Liver (tissue), 9 donors: Measurements from ENCODE around the gene RHPN2. TPM values are rescaled to one million over a fixed set of nuclear protein-coding genes. Genes with fewer than 3 reads are reported as not detected.
"Not testable (repeated sequence)": the region's sequence is repeated elsewhere in the genome, so short reads cannot be mapped to it uniquely, and the experiment has no call there.

Source experiments
- DNase-seq: peaks from one replicate; pipeline ENCODE4 v3.0.0-alpha.2; 2017; ENCODE audit warnings: low spot score
- H3K27ac ChIP-seq, 2 donors: one replicate each; pipeline ENCODE4 v1.7.0; 2013; ENCODE audit warnings: inconsistent platforms in 2 of 2, low read length in 2 of 2, control low read depth in 1 of 2, low read depth in 1 of 2, mild to moderate bottlenecking in 1 of 2
- H3K27me3 ChIP-seq, 4 donors: one replicate each; pipeline versions ENCODE4 v1.6.1 to v1.7.0; 2013; ENCODE audit warnings: low read length in 3 of 4, inconsistent platforms in 1 of 4, mild to moderate bottlenecking in 1 of 4, moderate library complexity in 1 of 4; ENCODE audit not compliant: control insufficient read depth in 4 of 4, insufficient read depth in 4 of 4
- H3K36me3 ChIP-seq, 4 donors: one replicate each; pipeline versions ENCODE4 v1.6.1 to v1.7.0; 2013; ENCODE audit warnings: low read length in 3 of 4, mild to moderate bottlenecking in 3 of 4, low read depth in 1 of 4, moderate library complexity in 1 of 4; ENCODE audit not compliant: control insufficient read depth in 4 of 4, insufficient read depth in 3 of 4
- H3K4me1 ChIP-seq, 4 donors: one replicate each; pipeline versions ENCODE4 v1.6.1 to v1.7.0; 2013; ENCODE audit warnings: low read length in 3 of 4, mild to moderate bottlenecking in 3 of 4, moderate library complexity in 1 of 4; ENCODE audit not compliant: control insufficient read depth in 4 of 4, insufficient read depth in 4 of 4
- H3K4me3 ChIP-seq, 3 donors: one replicate each; pipeline versions ENCODE4 v1.6.1 to v1.7.0; 2013; ENCODE audit warnings: low read length in 3 of 3, control low read depth in 1 of 3, low read depth in 1 of 3, mild to moderate bottlenecking in 1 of 3
- H3K9ac ChIP-seq, 2 donors: one replicate each; pipeline ENCODE4 v1.7.0; 2013; ENCODE audit warnings: low read length in 2 of 2, mild to moderate bottlenecking in 2 of 2, moderate library complexity in 2 of 2, control low read depth in 1 of 2, low read depth in 1 of 2
- H3K9me3 ChIP-seq, 4 donors: one replicate each; pipeline versions ENCODE4 v1.6.1 to v1.7.0; 2013; ENCODE audit warnings: low read length in 3 of 4; ENCODE audit not compliant: control insufficient read depth in 4 of 4
- ATF3 ChIP-seq: IDR thresholded peaks from 2 replicates; pipeline ENCODE4 v1.6.1; 2016; ENCODE audit warnings: antibody characterized with exemption
- CTCF ChIP-seq: fragments of 150-350 bp; IDR thresholded peaks from 2 replicates; pipeline ENCODE4 v1.5.1; 2017; ENCODE audit warnings: improper control_type of control experiment, low read depth, low read length; ENCODE audit not compliant: missing input control
- EGR1 ChIP-seq, 2 donors: IDR thresholded peaks; 2 replicates each; pipeline ENCODE4 v1.6.1; 2016 to 2018; ENCODE audit warnings: antibody characterized with exemption in 2 of 2, low read depth in 2 of 2
- FOXA1 ChIP-seq: IDR thresholded peaks from 2 replicates; pipeline ENCODE4 v1.6.1; 2016; ENCODE audit warnings: antibody characterized with exemption
- GABPA ChIP-seq, 2 donors: IDR thresholded peaks in 1 of 2; conservative IDR thresholded peaks in 1 of 2; 2 replicates each; pipeline ENCODE4 v1.6.1; 2016; ENCODE audit warnings: antibody characterized with exemption in 2 of 2, mild to moderate bottlenecking in 1 of 2, moderate library complexity in 1 of 2
- HNF4A ChIP-seq, 2 donors: conservative IDR thresholded peaks; 2 replicates each; pipeline ENCODE4 v1.6.1; 2016; ENCODE audit warnings: antibody characterized with exemption in 2 of 2, mild to moderate bottlenecking in 2 of 2
- HNF4G ChIP-seq: IDR thresholded peaks from 2 replicates; pipeline ENCODE4 v1.6.1; 2016; ENCODE audit warnings: antibody characterized with exemption
- MAX ChIP-seq: IDR thresholded peaks from 2 replicates; pipeline ENCODE4 v1.6.1; 2016; ENCODE audit warnings: antibody characterized with exemption
- NR2F2 ChIP-seq: IDR thresholded peaks from 2 replicates; pipeline ENCODE4 v1.6.1; 2016; ENCODE audit warnings: antibody characterized with exemption
- RAD21 ChIP-seq, 2 donors: IDR thresholded peaks; 2 replicates each; pipeline ENCODE4 v1.6.1; 2016; ENCODE audit warnings: antibody characterized with exemption in 2 of 2, mild to moderate bottlenecking in 2 of 2
- RXRA ChIP-seq, 2 donors: IDR thresholded peaks; 2 replicates each; pipeline ENCODE4 v1.6.1; 2017 to 2018; ENCODE audit warnings: antibody characterized with exemption in 2 of 2, mild to moderate bottlenecking in 1 of 2
- SP1 ChIP-seq: IDR thresholded peaks from 2 replicates; pipeline ENCODE4 v1.6.1; 2018; ENCODE audit warnings: antibody characterized with exemption, mild to moderate bottlenecking
- TAF1 ChIP-seq: conservative IDR thresholded peaks from 2 replicates; pipeline ENCODE4 v1.6.1; 2016; ENCODE audit warnings: antibody characterized with exemption, mild to moderate bottlenecking
- YY1 ChIP-seq: IDR thresholded peaks from 2 replicates; pipeline ENCODE4 v1.6.1; 2016; ENCODE audit warnings: antibody characterized with exemption, mild to moderate bottlenecking
- WGBS: extraction: QIAGEN DNeasy Blood & Tissue Kit; methylation state at CpG from one replicate; pipeline ENCODE4 v1.1.7; 2013; 5-methylcytosine and 5-hydroxymethylcytosine counted together
- polyA plus RNA-seq, 2 donors: library from polyadenylated mRNA; stranded (reverse) in 1 of 2; unstranded in 1 of 2; fragments of 200-250 nt in 1 of 2; fragments of >200 nt in 1 of 2; fragmentation: Nextera tagmentation in 1 of 2; extraction: Ambion mirVana in 1 of 2; gene quantifications; one replicate each; pipeline versions ENCODE4 v1.2.1 to v1.2.3, GENCODE V29; 2013 to 2015
- total RNA-seq, 2 donors: library from RNA; depleted of rRNA; stranded (reverse); fragments of >200 nt; gene quantifications; one replicate each; pipeline ENCODE4 v1.2.3, GENCODE V29; 2014
- TF ChIP-seq, protein P1 (sequence below): IDR thresholded peaks from 2 replicates; pipeline ENCODE4 v1.6.1; 2016; ENCODE audit warnings: antibody characterized with exemption, mild to moderate bottlenecking
- TF ChIP-seq, protein P2 (sequence below): IDR thresholded peaks from 2 replicates; pipeline ENCODE4 v1.6.1; 2016; ENCODE audit warnings: antibody characterized with exemption
- donor health status: healthy.
- donor health status: healthy.
- donor health status: healthy.
- donor health status: healthy.
- donor health status: healthy.

Gene RHPN2
- total and polyA plus RNA-seq, 4 donors, result 7.6 to 31.5 (median 9.8) TPM

DNA sequence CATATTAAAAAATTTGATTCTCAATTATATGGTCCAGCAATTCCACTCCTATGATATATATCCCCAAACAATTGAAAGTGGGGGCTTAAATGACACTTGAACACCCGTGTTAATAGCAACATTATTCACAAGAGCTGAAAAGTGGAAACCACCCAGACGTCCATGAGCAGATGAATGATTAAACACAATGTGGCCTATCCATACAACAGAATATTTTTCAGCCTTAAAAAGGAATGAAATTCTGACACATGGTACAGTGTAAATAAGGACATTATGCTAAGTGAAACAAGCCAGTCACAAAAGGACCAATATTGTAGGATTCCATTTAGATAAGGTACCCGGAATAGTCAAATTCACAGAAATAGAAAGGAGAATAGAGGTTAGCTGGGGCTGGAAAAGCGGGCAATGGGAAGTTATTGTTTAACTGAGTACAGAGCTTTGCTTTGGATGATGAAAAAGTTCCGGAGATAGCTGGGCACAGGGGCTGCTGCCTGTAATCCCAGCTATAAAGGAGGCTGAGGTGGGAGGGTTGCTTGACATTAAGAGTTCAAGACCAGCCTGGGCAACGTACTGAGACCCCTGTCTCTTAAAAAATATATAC, 61.2 kb downstream of the RHPN2 start:
- Histone ChIP-seq H3K36me3 (peaks cover 8 to 14% (median 11%) of the 10 kb centered on the region in 4 donors), H3K4me1 (peaks cover 1 to 18% (median 10%) of the 10 kb centered on the region in 4 donors), H3K9ac (peak overlapping the region in 1 of 2 donors; percentile 31), H3K27ac (peak overlapping the region; percentile 28 to 56)
- not testable (repeated sequence) for H3K27me3 ChIP-seq, DNase-seq, H3K9me3 ChIP-seq, H3K4me3 ChIP-seq
- TF ChIP-seq SP1, result peak; percentile 54
- peak; percentile 38 to 58 for TF ChIP-seq RXRA (IDR thresholded peaks at IDR 0.05)
- peak; percentile 38 for TF ChIP-seq YY1
- TF ChIP-seq RAD21 (IDR thresholded peaks at IDR 0.05), result peak in 1 of 2 donors; percentile 10
- WGBS, result 32% methylated on average over 6 of the region's 6 CpGs

DNA sequence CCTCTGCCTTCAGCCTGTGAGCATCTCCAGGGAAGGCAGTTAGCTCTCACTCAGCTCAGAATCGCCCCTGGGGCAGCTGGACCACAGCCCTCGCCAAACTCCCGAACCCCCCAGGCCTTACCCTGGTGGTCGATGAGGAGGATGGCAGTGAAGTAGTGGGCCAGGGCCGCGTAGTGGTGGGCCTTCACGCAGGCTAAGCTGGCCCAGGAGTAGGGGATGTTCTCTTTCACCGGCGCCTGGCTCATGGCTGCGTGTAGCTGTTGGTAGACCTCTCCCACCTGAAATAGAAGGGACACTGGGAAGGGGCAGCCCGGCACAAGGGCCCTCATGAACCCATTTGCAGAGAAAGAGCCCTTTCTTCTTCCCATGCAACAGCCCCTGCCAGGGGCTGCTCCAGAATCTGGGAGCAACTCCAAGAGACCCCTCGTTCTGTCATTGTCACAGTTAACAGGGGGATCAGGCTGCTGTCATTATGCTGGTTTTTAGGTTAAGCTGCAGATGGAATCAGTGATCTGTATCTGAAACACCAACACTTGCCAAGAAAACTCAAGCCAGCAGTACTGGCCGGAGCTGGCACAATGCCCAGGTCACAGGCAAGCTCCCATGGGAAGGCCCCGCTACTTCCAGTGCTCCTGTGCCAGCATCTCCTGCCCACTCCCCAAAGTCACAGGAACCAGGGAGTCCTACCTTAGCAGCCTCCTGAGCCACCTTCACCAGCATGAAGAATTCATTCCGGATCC, 62.4 kb downstream of the RHPN2 start:
- peaks cover 1 to 18% (median 10%) of the 10 kb centered on the region in 4 donors for H3K4me1 ChIP-seq
- not testable (repeated sequence) for H3K9me3 ChIP-seq, H3K27ac ChIP-seq, H3K4me3 ChIP-seq, H3K27me3 ChIP-seq, H3K9ac ChIP-seq, DNase-seq
- 73% methylated on average over 15 of the region's 15 CpGs for WGBS
- peak in 1 of 2 donors; percentile 35 for TF ChIP-seq RAD21 (IDR thresholded peaks at IDR 0.05)
- peaks cover 8 to 17% (median 11%) of the 10 kb centered on the region in 4 donors for H3K36me3 ChIP-seq

GRCh38 chr19:33000910-33001309, 63.8 kb downstream of the RHPN2 start:
- TF ChIP-seq YY1 (no peak), SP1 (no peak), CTCF (no peak), GABPA (IDR thresholded peaks at IDR 0.05 in 1 of 2, conservative IDR thresholded peaks at IDR 0.05 in 1 of 2) (no peak), HNF4A (conservative IDR thresholded peaks at IDR 0.05) (no peak), ATF3 (no peak), TAF1 (no peak), EGR1 (IDR thresholded peaks at IDR 0.05; ENCODE audit: low read depth in 2 of 2) (no peak), NR2F2 (no peak), HNF4G (no peak), FOXA1 (no peak), MAX (no peak)
- TF ChIP-seq, protein P1, sequence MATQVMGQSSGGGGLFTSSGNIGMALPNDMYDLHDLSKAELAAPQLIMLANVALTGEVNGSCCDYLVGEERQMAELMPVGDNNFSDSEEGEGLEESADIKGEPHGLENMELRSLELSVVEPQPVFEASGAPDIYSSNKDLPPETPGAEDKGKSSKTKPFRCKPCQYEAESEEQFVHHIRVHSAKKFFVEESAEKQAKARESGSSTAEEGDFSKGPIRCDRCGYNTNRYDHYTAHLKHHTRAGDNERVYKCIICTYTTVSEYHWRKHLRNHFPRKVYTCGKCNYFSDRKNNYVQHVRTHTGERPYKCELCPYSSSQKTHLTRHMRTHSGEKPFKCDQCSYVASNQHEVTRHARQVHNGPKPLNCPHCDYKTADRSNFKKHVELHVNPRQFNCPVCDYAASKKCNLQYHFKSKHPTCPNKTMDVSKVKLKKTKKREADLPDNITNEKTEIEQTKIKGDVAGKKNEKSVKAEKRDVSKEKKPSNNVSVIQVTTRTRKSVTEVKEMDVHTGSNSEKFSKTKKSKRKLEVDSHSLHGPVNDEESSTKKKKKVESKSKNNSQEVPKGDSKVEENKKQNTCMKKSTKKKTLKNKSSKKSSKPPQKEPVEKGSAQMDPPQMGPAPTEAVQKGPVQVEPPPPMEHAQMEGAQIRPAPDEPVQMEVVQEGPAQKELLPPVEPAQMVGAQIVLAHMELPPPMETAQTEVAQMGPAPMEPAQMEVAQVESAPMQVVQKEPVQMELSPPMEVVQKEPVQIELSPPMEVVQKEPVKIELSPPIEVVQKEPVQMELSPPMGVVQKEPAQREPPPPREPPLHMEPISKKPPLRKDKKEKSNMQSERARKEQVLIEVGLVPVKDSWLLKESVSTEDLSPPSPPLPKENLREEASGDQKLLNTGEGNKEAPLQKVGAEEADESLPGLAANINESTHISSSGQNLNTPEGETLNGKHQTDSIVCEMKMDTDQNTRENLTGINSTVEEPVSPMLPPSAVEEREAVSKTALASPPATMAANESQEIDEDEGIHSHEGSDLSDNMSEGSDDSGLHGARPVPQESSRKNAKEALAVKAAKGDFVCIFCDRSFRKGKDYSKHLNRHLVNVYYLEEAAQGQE, result no peak
- TF ChIP-seq, protein P2, sequence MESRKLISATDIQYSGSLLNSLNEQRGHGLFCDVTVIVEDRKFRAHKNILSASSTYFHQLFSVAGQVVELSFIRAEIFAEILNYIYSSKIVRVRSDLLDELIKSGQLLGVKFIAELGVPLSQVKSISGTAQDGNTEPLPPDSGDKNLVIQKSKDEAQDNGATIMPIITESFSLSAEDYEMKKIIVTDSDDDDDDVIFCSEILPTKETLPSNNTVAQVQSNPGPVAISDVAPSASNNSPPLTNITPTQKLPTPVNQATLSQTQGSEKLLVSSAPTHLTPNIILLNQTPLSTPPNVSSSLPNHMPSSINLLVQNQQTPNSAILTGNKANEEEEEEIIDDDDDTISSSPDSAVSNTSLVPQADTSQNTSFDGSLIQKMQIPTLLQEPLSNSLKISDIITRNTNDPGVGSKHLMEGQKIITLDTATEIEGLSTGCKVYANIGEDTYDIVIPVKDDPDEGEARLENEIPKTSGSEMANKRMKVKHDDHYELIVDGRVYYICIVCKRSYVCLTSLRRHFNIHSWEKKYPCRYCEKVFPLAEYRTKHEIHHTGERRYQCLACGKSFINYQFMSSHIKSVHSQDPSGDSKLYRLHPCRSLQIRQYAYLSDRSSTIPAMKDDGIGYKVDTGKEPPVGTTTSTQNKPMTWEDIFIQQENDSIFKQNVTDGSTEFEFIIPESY, result no peak
- H3K4me1 ChIP-seq, result peaks cover 1 to 18% (median 10%) of the 10 kb centered on the region in 4 donors
- no peak for DNase-seq
- H3K9me3 ChIP-seq, result no peaks in the 10 kb centered on the region
- WGBS, result 90% methylated on average over 4 of the region's 4 CpGs
- peaks cover 5 to 17% (median 6%) of the 10 kb centered on the region in 4 donors for H3K36me3 ChIP-seq
- no peaks in the 10 kb centered on the region for H3K27me3 ChIP-seq
- H3K27ac ChIP-seq, result no peak overlapping the region
- no peak overlapping the region for H3K9ac ChIP-seq
- H3K4me3 ChIP-seq, result no peak overlapping the region
